Neural cell (in vitro differentiated cells): ENCODE measurements around the gene LSM3. TPM values are rescaled to one million over a fixed set of nuclear protein-coding genes. Genes with fewer than 3 reads are reported as not detected.

ENCODE experiments used
- H2AFZ ChIP-seq: fragments of 200-600, 300-800 bp; sonication (generic), shearing (Covaris generic); 2 replicates; pipeline ENCODE4 v1.6.0; 2014; ENCODE audit warnings: low read depth, mild to moderate bottlenecking, antibody characterized with exemption, low read length, moderate library complexity
- H3F3A ChIP-seq: fragments of 200-600 bp; shearing (Covaris generic); 2 replicates; pipeline ENCODE4 v1.6.1; 2016; ENCODE audit warnings: mild to moderate bottlenecking, moderate library complexity, mixed read lengths, antibody characterized with exemption, low read length; ENCODE audit not compliant: insufficient read depth, poor library complexity, severe bottlenecking
- H3K27ac ChIP-seq: fragments of 200-600, 300-800 bp; sonication (generic), shearing (Covaris generic); 2 replicates; pipeline ENCODE4 v1.5.1; 2014; ENCODE audit warnings: mild to moderate bottlenecking, low read length, moderate library complexity
- H3K27me3 ChIP-seq: fragments of 300-800, 200-600 bp; sonication (generic), shearing (Covaris generic); 2 replicates; pipeline ENCODE4 v1.6.0; 2014; ENCODE audit warnings: mild to moderate bottlenecking, low read depth, low read length, moderate library complexity; ENCODE audit not compliant: insufficient read depth
- H3K36me3 ChIP-seq: fragments of 300-800, 200-600 bp; sonication (generic), shearing (Covaris generic); 2 replicates; pipeline ENCODE4 v1.5.1; 2014; ENCODE audit warnings: mild to moderate bottlenecking, antibody characterized with exemption, low read length, moderate library complexity; ENCODE audit not compliant: insufficient read depth
- H3K4me2 ChIP-seq: fragments of 300-800, 200-600 bp; sonication (generic), shearing (Covaris generic); 2 replicates; pipeline ENCODE4 v1.6.0; 2014; ENCODE audit warnings: mild to moderate bottlenecking, low read length
- H3K4me3 ChIP-seq: fragments of 300-800, 200-600 bp; sonication (generic), shearing (Covaris generic); 2 replicates; pipeline ENCODE4 v1.5.1; 2014; ENCODE audit warnings: mild to moderate bottlenecking, low read length, moderate library complexity
- H3K79me2 ChIP-seq: fragments of 200-600 bp; shearing (Covaris generic); replicated peaks from 2 replicates; pipeline ENCODE4 v1.6.0; 2014; ENCODE audit warnings: mild to moderate bottlenecking, low read length, moderate library complexity; ENCODE audit not compliant: insufficient read depth
- H3K9ac ChIP-seq: fragments of 300-800, 200-600 bp; sonication (generic), shearing (Covaris generic); 2 replicates; pipeline ENCODE4 v1.6.1; 2016; ENCODE audit warnings: mild to moderate bottlenecking, low read length, mixed read lengths
- H3K9me2 ChIP-seq: fragments of 200-600 bp; shearing (Covaris generic); 2 replicates; pipeline ENCODE4 v1.6.1; 2016; ENCODE audit warnings: mild to moderate bottlenecking, low read length, mixed read lengths; ENCODE audit not compliant: insufficient read depth
- H3K9me3 ChIP-seq: fragments of 200-600, 300-800 bp; sonication (generic), shearing (Covaris generic); 2 replicates; pipeline ENCODE4 v1.6.1; 2016; ENCODE audit warnings: mild to moderate bottlenecking, mixed run types, low read length, moderate library complexity, mixed read lengths
- H4K20me1 ChIP-seq: fragments of 200-600 bp; shearing (Covaris generic); 2 replicates; pipeline ENCODE4 v1.6.1; 2016; ENCODE audit warnings: mild to moderate bottlenecking, mixed run types; ENCODE audit not compliant: insufficient read depth
- EP300 ChIP-seq: fragments of 450-650 bp; conservative IDR thresholded peaks from 2 replicates; pipeline ENCODE4 v1.6.1; 2014; ENCODE audit warnings: antibody characterized with exemption, mild to moderate bottlenecking, moderate library complexity; ENCODE audit not compliant: poor library complexity, severe bottlenecking
- EZH2 ChIP-seq: fragments of 200-600, 300-800 bp; shearing (Covaris generic), sonication (generic); IDR thresholded peaks from 2 replicates; pipeline ENCODE4 v1.6.1; 2014; ENCODE audit warnings: antibody characterized with exemption, low read length, borderline replicate concordance, mild to moderate bottlenecking; ENCODE audit not compliant: insufficient read depth, poor library complexity, severe bottlenecking
- MXI1 ChIP-seq: fragments of 450-650 bp; conservative IDR thresholded peaks from 2 replicates; pipeline ENCODE4 v1.6.1; 2014; ENCODE audit warnings: antibody characterized with exemption, mild to moderate bottlenecking; ENCODE audit not compliant: poor library complexity, severe bottlenecking
- POLR2AphosphoS5 ChIP-seq: IDR thresholded peaks from 2 replicates; pipeline ENCODE4 v1.6.1; 2012
- RAD21 ChIP-seq: fragments of 450-650 bp; conservative IDR thresholded peaks from 2 replicates; pipeline ENCODE4 v1.6.1; 2014; ENCODE audit warnings: antibody characterized with exemption, mild to moderate bottlenecking, moderate library complexity
- SMC3 ChIP-seq: fragments of 450-650 bp; conservative IDR thresholded peaks from 2 replicates; pipeline ENCODE4 v1.6.1; 2014; ENCODE audit warnings: antibody characterized with exemption, mild to moderate bottlenecking, moderate library complexity; ENCODE audit not compliant: poor library complexity
- TAF1 ChIP-seq: IDR thresholded peaks from 2 replicates; pipeline ENCODE4 v1.6.1; 2012; ENCODE audit warnings: low read depth
- polyA plus RNA-seq: library from polyadenylated mRNA; depleted of rRNA; stranded (reverse); fragments of >200 nt; gene quantifications from 2 replicates; pipeline ENCODE4 v1.2.3, GENCODE V29; 2014
- TF ChIP-seq, protein P1 (sequence below): fragments of 450-650 bp; IDR thresholded peaks from 2 replicates; pipeline ENCODE4 v1.5.1; 2014; ENCODE audit warnings: antibody characterized with exemption, mild to moderate bottlenecking, moderate library complexity; ENCODE audit not compliant: poor library complexity, severe bottlenecking
- TF ChIP-seq, protein P2 (sequence below): IDR thresholded peaks from 2 replicates; pipeline ENCODE4 v1.6.1; 2012; ENCODE audit warnings: borderline replicate concordance

LSM3 gene
- polyA plus RNA-seq, 1 donor from 2014 or later, result 29.6 TPM

DNA sequence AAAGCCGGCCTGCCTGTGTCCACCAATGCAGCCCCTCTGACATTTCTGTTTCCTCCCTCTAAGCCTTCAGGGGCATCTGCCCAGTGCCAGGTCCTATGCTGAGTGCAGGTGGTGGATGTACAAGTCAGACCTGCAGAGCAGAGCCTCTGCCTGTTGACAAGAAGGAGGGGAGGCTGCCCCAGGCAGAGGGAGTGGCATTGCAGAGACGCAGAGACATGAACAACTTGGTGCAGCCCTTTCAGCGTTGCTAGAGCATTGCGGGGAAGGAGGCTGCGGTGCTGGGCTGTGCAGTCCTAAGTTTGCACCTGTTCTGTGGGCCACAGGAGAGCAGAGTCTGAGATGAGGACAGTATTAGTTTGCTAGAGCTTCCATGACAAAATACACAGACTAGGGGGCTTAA is 65.2 kb downstream of the LSM3 start:
- Histone ChIP-seq H2AFZ (no peak overlapping the region), H3K4me2 (no peak overlapping the region), H3K9me2 (no peaks in the 10 kb centered on the region), H3K4me3 (no peak overlapping the region), H3K27me3 (no peaks in the 10 kb centered on the region), H3K36me3 (no peaks in the 10 kb centered on the region), H3K9ac (no peak overlapping the region), H3K27ac (no peak overlapping the region), H3F3A (no peaks in the 10 kb centered on the region), H4K20me1 (no peaks in the 10 kb centered on the region), H3K79me2 (no peaks in the 10 kb centered on the region), H3K9me3 (no peaks in the 10 kb centered on the region)
- TF ChIP-seq TAF1 (no peak), POLR2AphosphoS5 (no peak)

- H3K27ac ChIP-seq, result no peak overlapping the region
Observed at GRCh38 chr3:14244521-14245247, 66.1 kb downstream of the LSM3 start.

More at GRCh38 chr3:14244521-14245247, 66.1 kb downstream of the LSM3 start:
- Histone ChIP-seq H4K20me1 (no peaks in the 10 kb centered on the region), H3F3A (no peaks in the 10 kb centered on the region), H3K9me3 (no peaks in the 10 kb centered on the region), H3K4me2 (no peak overlapping the region), H3K9me2 (no peaks in the 10 kb centered on the region), H3K36me3 (no peaks in the 10 kb centered on the region), H2AFZ (no peak overlapping the region), H3K27me3 (no peaks in the 10 kb centered on the region), H3K79me2 (no peaks in the 10 kb centered on the region), H3K9ac (no peak overlapping the region), H3K4me3 (no peak overlapping the region)
- TF ChIP-seq MXI1 (no peak), EZH2 (no peak), RAD21 (no peak), EP300 (no peak), POLR2AphosphoS5 (no peak), TAF1 (no peak), SMC3 (no peak)
- TF ChIP-seq, protein P1, sequence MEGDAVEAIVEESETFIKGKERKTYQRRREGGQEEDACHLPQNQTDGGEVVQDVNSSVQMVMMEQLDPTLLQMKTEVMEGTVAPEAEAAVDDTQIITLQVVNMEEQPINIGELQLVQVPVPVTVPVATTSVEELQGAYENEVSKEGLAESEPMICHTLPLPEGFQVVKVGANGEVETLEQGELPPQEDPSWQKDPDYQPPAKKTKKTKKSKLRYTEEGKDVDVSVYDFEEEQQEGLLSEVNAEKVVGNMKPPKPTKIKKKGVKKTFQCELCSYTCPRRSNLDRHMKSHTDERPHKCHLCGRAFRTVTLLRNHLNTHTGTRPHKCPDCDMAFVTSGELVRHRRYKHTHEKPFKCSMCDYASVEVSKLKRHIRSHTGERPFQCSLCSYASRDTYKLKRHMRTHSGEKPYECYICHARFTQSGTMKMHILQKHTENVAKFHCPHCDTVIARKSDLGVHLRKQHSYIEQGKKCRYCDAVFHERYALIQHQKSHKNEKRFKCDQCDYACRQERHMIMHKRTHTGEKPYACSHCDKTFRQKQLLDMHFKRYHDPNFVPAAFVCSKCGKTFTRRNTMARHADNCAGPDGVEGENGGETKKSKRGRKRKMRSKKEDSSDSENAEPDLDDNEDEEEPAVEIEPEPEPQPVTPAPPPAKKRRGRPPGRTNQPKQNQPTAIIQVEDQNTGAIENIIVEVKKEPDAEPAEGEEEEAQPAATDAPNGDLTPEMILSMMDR, result no peak
- TF ChIP-seq, protein P2, sequence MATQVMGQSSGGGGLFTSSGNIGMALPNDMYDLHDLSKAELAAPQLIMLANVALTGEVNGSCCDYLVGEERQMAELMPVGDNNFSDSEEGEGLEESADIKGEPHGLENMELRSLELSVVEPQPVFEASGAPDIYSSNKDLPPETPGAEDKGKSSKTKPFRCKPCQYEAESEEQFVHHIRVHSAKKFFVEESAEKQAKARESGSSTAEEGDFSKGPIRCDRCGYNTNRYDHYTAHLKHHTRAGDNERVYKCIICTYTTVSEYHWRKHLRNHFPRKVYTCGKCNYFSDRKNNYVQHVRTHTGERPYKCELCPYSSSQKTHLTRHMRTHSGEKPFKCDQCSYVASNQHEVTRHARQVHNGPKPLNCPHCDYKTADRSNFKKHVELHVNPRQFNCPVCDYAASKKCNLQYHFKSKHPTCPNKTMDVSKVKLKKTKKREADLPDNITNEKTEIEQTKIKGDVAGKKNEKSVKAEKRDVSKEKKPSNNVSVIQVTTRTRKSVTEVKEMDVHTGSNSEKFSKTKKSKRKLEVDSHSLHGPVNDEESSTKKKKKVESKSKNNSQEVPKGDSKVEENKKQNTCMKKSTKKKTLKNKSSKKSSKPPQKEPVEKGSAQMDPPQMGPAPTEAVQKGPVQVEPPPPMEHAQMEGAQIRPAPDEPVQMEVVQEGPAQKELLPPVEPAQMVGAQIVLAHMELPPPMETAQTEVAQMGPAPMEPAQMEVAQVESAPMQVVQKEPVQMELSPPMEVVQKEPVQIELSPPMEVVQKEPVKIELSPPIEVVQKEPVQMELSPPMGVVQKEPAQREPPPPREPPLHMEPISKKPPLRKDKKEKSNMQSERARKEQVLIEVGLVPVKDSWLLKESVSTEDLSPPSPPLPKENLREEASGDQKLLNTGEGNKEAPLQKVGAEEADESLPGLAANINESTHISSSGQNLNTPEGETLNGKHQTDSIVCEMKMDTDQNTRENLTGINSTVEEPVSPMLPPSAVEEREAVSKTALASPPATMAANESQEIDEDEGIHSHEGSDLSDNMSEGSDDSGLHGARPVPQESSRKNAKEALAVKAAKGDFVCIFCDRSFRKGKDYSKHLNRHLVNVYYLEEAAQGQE, result no peak
